Measurements from ENCODE around the gene IZUMO1R. TPM values are rescaled to one million over a fixed set of nuclear protein-coding genes. Genes with fewer than 3 reads are reported as not detected.
"Not testable (repeated sequence)": the region's sequence is repeated elsewhere in the genome, so short reads cannot be mapped to it uniquely, and the experiment has no call there.

The IZUMO1R gene
- total RNA-seq, 1 donor from 2014 or later = not detected

DNA sequence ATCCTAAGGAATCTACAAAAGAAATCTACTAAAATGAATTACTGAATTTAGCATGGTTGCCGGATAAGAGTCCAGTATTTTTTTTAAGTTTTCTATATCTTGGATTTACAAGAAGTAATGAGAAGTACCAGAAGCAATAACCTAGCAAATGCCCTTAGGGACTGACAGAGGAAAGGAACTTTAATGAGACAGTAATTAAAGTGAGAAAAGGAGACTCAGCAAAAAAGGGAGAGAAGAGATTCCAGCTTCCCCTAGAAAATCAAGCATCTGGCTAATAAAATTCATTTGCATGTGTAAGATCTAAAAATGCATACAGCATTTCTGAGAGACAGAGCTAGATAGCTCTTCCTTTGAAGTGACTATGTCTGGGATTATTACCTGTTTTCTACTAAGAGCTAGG is 39.1 kb downstream of the IZUMO1R start:
- Histone ChIP-seq H3K4me3 (ENCODE audit: low read length in 3 of 3) (no peak overlapping the region), H3K9me3 (ENCODE audit: control insufficient read depth in 3 of 3, low read length in 3 of 3) (no peaks in the 10 kb centered on the region), H3K9ac (ENCODE audit: low read depth in 1 of 3, low read length in 3 of 3) (no peak overlapping the region), H3K4me1 (ENCODE audit: control insufficient read depth in 3 of 3, insufficient read depth in 3 of 3, low read length in 3 of 3) (no peaks in the 10 kb centered on the region), H3K27me3 (ENCODE audit: control insufficient read depth in 3 of 3, insufficient read depth in 3 of 3, low read length in 3 of 3) (no peaks in the 10 kb centered on the region), H3K36me3 (ENCODE audit: control insufficient read depth in 3 of 3, insufficient read depth in 3 of 3, low read length in 3 of 3) (no peaks in the 10 kb centered on the region), H3K27ac (ENCODE audit: low read depth, low read length) (no peak overlapping the region)

DNA sequence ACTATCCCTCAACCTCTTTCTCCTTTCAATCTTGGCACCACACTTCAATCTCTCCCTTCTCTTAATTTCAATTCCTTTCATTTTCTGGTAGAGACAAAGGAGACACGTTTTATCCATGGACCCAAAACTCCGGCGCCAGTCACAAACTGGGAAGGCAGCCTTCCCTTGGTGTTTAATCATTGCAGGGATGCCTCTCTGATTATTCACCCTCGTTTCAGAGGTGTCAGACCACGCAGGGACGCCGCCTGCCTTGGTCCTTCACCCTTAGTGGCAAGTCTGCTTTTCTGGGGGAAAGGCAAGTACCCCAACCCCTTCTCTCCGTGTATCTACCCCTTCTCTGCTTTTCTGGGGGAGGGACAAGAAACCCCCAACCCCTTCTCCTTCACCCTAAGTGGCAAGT is 41.9 kb downstream of the IZUMO1R start:
- not testable (repeated sequence) for H3K27ac ChIP-seq (ENCODE audit: low read depth, low read length); H3K4me3 ChIP-seq (ENCODE audit: low read length in 3 of 3); H3K9me3 ChIP-seq (ENCODE audit: control insufficient read depth in 3 of 3, low read length in 3 of 3); H3K4me1 ChIP-seq (ENCODE audit: control insufficient read depth in 3 of 3, insufficient read depth in 3 of 3, low read length in 3 of 3); H3K36me3 ChIP-seq (ENCODE audit: control insufficient read depth in 3 of 3, insufficient read depth in 3 of 3, low read length in 3 of 3); H3K27me3 ChIP-seq (ENCODE audit: control insufficient read depth in 3 of 3, insufficient read depth in 3 of 3, low read length in 3 of 3); H3K9ac ChIP-seq (ENCODE audit: low read depth in 1 of 3, low read length in 3 of 3)

DNA sequence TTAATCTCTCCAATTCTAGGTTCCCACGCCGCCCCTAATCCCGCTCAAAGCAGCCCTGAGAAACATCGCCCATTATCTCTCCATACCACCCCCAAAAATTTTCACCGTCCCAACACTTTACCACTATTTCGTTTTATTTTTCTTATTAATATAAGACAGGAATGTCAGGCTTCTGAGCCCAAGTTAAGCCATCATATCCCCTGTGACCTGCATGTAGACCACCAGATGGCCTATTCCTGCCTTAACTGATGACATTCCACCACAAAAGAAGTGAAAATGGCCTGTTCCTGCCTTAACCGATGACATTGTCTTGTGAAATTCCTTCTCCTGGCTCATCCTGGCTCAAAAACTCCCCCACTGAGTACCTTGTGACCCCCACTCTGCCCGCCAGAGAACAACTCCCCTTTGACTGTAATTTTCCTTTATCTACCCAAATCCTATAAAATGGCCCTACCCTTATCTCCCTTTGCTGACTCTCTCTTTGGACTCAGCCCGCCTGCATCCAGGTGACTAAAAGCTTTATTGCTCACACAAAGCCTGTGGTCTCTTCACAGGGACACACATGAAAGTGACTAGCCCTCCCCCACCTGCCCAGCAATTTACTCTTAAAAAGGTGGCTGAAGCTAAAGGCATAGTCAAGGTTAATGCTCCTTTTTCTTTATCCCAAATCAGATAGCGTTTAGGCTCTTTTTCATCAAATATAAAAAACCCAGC is 46.6 kb downstream of the IZUMO1R start:
- H3K36me3 ChIP-seq (ENCODE audit: control insufficient read depth in 3 of 3, insufficient read depth in 3 of 3, low read length in 3 of 3); H3K4me3 ChIP-seq (ENCODE audit: low read length in 3 of 3); H3K27me3 ChIP-seq (ENCODE audit: control insufficient read depth in 3 of 3, insufficient read depth in 3 of 3, low read length in 3 of 3); H3K9ac ChIP-seq (ENCODE audit: low read depth in 1 of 3, low read length in 3 of 3); H3K4me1 ChIP-seq (ENCODE audit: control insufficient read depth in 3 of 3, insufficient read depth in 3 of 3, low read length in 3 of 3); H3K9me3 ChIP-seq (ENCODE audit: control insufficient read depth in 3 of 3, low read length in 3 of 3); H3K27ac ChIP-seq (ENCODE audit: low read depth, low read length): not testable (repeated sequence)

Other genes starting within 250 kb of the IZUMO1R start
- 20.4 TPM for gene PANX1, start 175.7 kb upstream of the IZUMO1R start, total RNA-seq
- not detected for gene GPR83, start 96.8 kb downstream of the IZUMO1R start, total RNA-seq
- 16.7 TPM for gene MRE11, start 189.3 kb downstream of the IZUMO1R start, total RNA-seq
- 5.7 TPM for gene ANKRD49, start 189.4 kb downstream of the IZUMO1R start, total RNA-seq
- not detected for gene C11orf97, start 207.9 kb downstream of the IZUMO1R start, total RNA-seq
- 6.3 TPM for gene FUT4, start 239.3 kb downstream of the IZUMO1R start, total RNA-seq

All from skeletal muscle tissue (tissue), 4 donors.